Astrocyte of the spinal cord (primary cell): Measurements from ENCODE around the gene SIL1.

Experiments
- DNase-seq: peaks from one replicate; pipeline ENCODE4 v3.0.0; 2011; ENCODE audit warnings: low read depth, low spot score
- H3K4me3 ChIP-seq: 2 replicates; pipeline ENCODE4 v1.5.1; 2011; ENCODE audit warnings: low read depth, mild to moderate bottlenecking, low read length, moderate library complexity
- CTCF ChIP-seq: IDR thresholded peaks from 2 replicates; pipeline ENCODE4 v1.5.1; 2012; ENCODE audit warnings: low read depth, mild to moderate bottlenecking, low read length, inconsistent platforms
- in situ Hi-C: cut with HindIII; loops from 2 replicates; pipeline ENCODE4 v1.10.0; 2017; ENCODE audit warnings: low sequenced_read_pairs

The SIL1 gene

GRCh38 chr5:139141446-139142204 lies 56.5 kb downstream of the SIL1 start:
- TF ChIP-seq CTCF: no peak
- in situ Hi-C loops: no loop called here
- DNase-seq: peak; percentile 91
- no peak overlapping the region for H3K4me3 ChIP-seq

GRCh38 chr5:139140591-139141071 lies 57.5 kb downstream of the SIL1 start:
- in situ Hi-C loops: no loop called here
- no peak overlapping the region for H3K4me3 ChIP-seq
- no peak for TF ChIP-seq CTCF
- DNase-seq: peak; percentile 59

GRCh38 chr5:139138809-139139208 lies 59.4 kb downstream of the SIL1 start:
- DNase-seq: peak; percentile 47
- H3K4me3 ChIP-seq: no peak overlapping the region
- in situ Hi-C loops: no loop called here
- no peak for TF ChIP-seq CTCF

- H3K4me3 ChIP-seq: no peak overlapping the region
- in situ Hi-C loops: no loop called here
- peak; percentile 13 for DNase-seq
- no peak for TF ChIP-seq CTCF
Observed at GRCh38 chr5:139138109-139138508, 60.1 kb downstream of the SIL1 start.

- in situ Hi-C loops: no loop called here
- TF ChIP-seq CTCF: peak; percentile 37
- DNase-seq: peak; percentile 32
Observed at GRCh38 chr5:139137697-139138096, 60.5 kb downstream of the SIL1 start.

GRCh38 chr5:139134906-139135305 lies 63.3 kb downstream of the SIL1 start:
- no peak overlapping the region for H3K4me3 ChIP-seq
- DNase-seq: no peak
- no peak for TF ChIP-seq CTCF
- in situ Hi-C loops: no loop called here

More at GRCh38 chr5:139137697-139138096, 60.5 kb downstream of the SIL1 start:
- H3K4me3 ChIP-seq: no peak overlapping the region
